ENCODE data around the gene RANBP2.

RANBP2 gene

DNA sequence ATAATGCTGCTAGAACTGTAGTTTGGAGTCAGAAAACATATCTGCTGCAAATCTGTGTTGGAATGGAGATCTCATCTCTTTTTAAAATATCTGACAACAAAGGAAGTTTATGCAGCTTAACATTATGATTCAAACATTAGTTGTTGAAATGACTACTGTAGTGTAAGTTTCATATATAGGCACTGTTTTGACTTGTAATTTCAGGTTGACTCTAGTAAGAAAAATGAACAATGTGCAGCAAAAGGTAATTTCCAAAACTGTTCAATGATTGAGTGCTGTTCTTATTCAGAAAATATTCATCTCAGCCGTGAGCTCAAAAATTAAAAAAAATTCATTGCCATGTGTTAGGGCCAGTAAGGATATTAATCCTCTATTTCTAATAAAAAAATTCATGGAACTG is 115.8 kb downstream of the RANBP2 start:
- DNase-seq (ENCODE audit: low read depth, low spot score), result no peak

Measured in smooth muscle cell of the brain vasculature (primary cell).